GM23338 (cell line): ENCODE results near the gene MYRFL. TPM values are rescaled to one million over a fixed set of nuclear protein-coding genes. Genes with fewer than 3 reads are reported as not detected.

Experiments
- ATAC-seq: fragments of 200-7000 bp; cut with Tn5 transposase; 3 replicates; pipeline ENCODE4 v1.9.1; 2020
- DNase-seq: peaks from one replicate; pipeline ENCODE4 v3.0.0-alpha.2; 2015; ENCODE audit warnings: low spot score
- H2AFZ ChIP-seq: fragments of 200-600 bp; sonication (generic); 2 replicates; pipeline ENCODE4 v1.8.0; 2016; ENCODE audit warnings: antibody characterized with exemption, mild to moderate bottlenecking, moderate library complexity
- H3F3A ChIP-seq: fragments of 200-600 bp; sonication (generic); replicated peaks from 2 replicates; pipeline ENCODE4 v1.8.0; 2017; ENCODE audit warnings: antibody characterized with exemption, mixed run types, low read depth
- H3K27ac ChIP-seq: fragments of 200-600 bp; sonication (generic); 2 replicates; pipeline ENCODE4 v1.6.1; 2016; ENCODE audit warnings: low read depth
- H3K27me3 ChIP-seq: fragments of 200-600 bp; sonication (generic); 2 replicates; pipeline ENCODE4 v1.8.0; 2016; ENCODE audit warnings: mild to moderate bottlenecking, mixed run types, moderate library complexity; ENCODE audit not compliant: insufficient read depth
- H3K36me3 ChIP-seq: fragments of 200-600 bp; sonication (generic); 2 replicates; pipeline ENCODE4 v1.8.0; 2016; ENCODE audit warnings: mild to moderate bottlenecking; ENCODE audit not compliant: insufficient read depth
- H3K4me1 ChIP-seq: fragments of 200-600 bp; sonication (generic); 2 replicates; pipeline ENCODE4 v1.8.0; 2016; ENCODE audit warnings: mild to moderate bottlenecking, moderate library complexity; ENCODE audit not compliant: insufficient read depth
- H3K4me2 ChIP-seq: fragments of 200-600 bp; sonication (generic); 2 replicates; pipeline ENCODE4 v1.7.1; 2017; ENCODE audit warnings: mixed run types
- H3K4me3 ChIP-seq: fragments of 200-600 bp; sonication (generic); 2 replicates; pipeline ENCODE4 v1.6.1; 2016; ENCODE audit warnings: mixed run types
- H3K79me2 ChIP-seq: fragments of 200-600 bp; sonication (generic); replicated peaks from 2 replicates; pipeline ENCODE4 v1.8.0; 2017; ENCODE audit warnings: mild to moderate bottlenecking; ENCODE audit not compliant: insufficient read depth
- H3K9me2 ChIP-seq: fragments of 200-600 bp; sonication (generic); 2 replicates; pipeline ENCODE4 v1.8.0; 2017; ENCODE audit not compliant: insufficient read depth
- H4K20me1 ChIP-seq: fragments of 200-600 bp; sonication (generic); replicated peaks from 2 replicates; pipeline ENCODE4 v1.8.0; 2017; ENCODE audit warnings: mild to moderate bottlenecking; ENCODE audit not compliant: insufficient read depth
- H3K27ac Mint-ChIP-seq: 2 replicates; pipeline ENCODE4 v1.8.0; 2020; ENCODE audit warnings: inconsistent platforms, mild to moderate bottlenecking, moderate library complexity, mixed read lengths
- H3K27me3 Mint-ChIP-seq: 3 replicates; pipeline ENCODE4 v1.8.0; 2022; ENCODE audit warnings: low read depth, mild to moderate bottlenecking, moderate library complexity, mixed read lengths, inconsistent platforms; ENCODE audit not compliant: insufficient read depth, poor library complexity
- H3K36me3 Mint-ChIP-seq: 3 replicates; pipeline ENCODE4 v1.8.0; 2021; ENCODE audit warnings: low read depth, mild to moderate bottlenecking, inconsistent platforms, moderate library complexity, mixed read lengths
- H3K4me1 Mint-ChIP-seq: 3 replicates; pipeline ENCODE4 v1.8.0; 2020; ENCODE audit warnings: mild to moderate bottlenecking, inconsistent platforms, mixed read lengths
- H3K4me3 Mint-ChIP-seq: 3 replicates; pipeline ENCODE4 v1.8.0; 2021; ENCODE audit warnings: moderate library complexity, mild to moderate bottlenecking, inconsistent platforms, mixed read lengths
- H3K9me3 Mint-ChIP-seq: 3 replicates; pipeline ENCODE4 v1.8.0; 2020; ENCODE audit warnings: moderate library complexity, mild to moderate bottlenecking, inconsistent platforms, mixed read lengths
- CREB1 ChIP-seq: fragments of 250-450 bp; sonication (Bioruptor Pico); IDR thresholded peaks from 2 replicates; pipeline ENCODE4 v1.5.0; 2020; ENCODE audit warnings: low read depth, mild to moderate bottlenecking, moderate library complexity
- EZH2 ChIP-seq: fragments of 200-600 bp; sonication (generic); IDR thresholded peaks from one replicate; pipeline ENCODE4 v1.8.0; 2017; ENCODE audit warnings: antibody characterized with exemption, mild to moderate bottlenecking, low read depth; ENCODE audit not compliant: unreplicated experiment
- EZH2phosphoT487 ChIP-seq: fragments of 200-600 bp; sonication (generic); IDR thresholded peaks from one replicate; pipeline ENCODE4 v1.8.1; 2018; ENCODE audit warnings: antibody characterized with exemption; ENCODE audit not compliant: unreplicated experiment
- JUNB ChIP-seq: IDR thresholded peaks from one replicate; pipeline ENCODE4 v1.6.1; 2016; ENCODE audit warnings: antibody characterized with exemption; ENCODE audit not compliant: unreplicated experiment
- NANOG ChIP-seq: IDR thresholded peaks from 2 replicates; pipeline ENCODE4 v1.6.1; 2016; ENCODE audit warnings: antibody characterized with exemption, borderline replicate concordance
- POLR2AphosphoS5 ChIP-seq: IDR thresholded peaks from 2 replicates; pipeline ENCODE4 v1.6.1; 2016; ENCODE audit warnings: antibody characterized with exemption, low read depth
- STAT1 ChIP-seq: IDR thresholded peaks from one replicate; pipeline ENCODE4 v1.6.1; 2016; ENCODE audit warnings: antibody characterized with exemption; ENCODE audit not compliant: unreplicated experiment
- ZNF114 ChIP-seq: fragments of 250-450 bp; sonication (Bioruptor Pico); IDR thresholded peaks from 2 replicates; pipeline ENCODE4 v1.5.0; 2020; ENCODE audit warnings: mild to moderate bottlenecking, moderate library complexity
- ZNF331 ChIP-seq: fragments of 250-450 bp; sonication (Bioruptor Pico); IDR thresholded peaks from 2 replicates; pipeline ENCODE4 v1.5.0; 2020; ENCODE audit warnings: low read depth, mild to moderate bottlenecking, moderate library complexity
- polyA plus RNA-seq: library from polyadenylated mRNA; unstranded; fragments of >200 nt; fragmentation: Nextera tagmentation; extraction: Ambion mirVana; gene quantifications from 2 replicates; pipeline ENCODE4 v1.2.1, GENCODE V29; 2016
- total RNA-seq: library from RNA; depleted of rRNA; stranded (reverse); fragments of >200 nt; shearing (Covaris generic); gene quantifications from 2 replicates; pipeline ENCODE4 v1.2.3, GENCODE V29; 2014
- TF ChIP-seq, protein P1 (sequence below): IDR thresholded peaks from one replicate; pipeline ENCODE4 v1.6.1; 2018; ENCODE audit warnings: antibody characterized with exemption; ENCODE audit not compliant: unreplicated experiment
- TF ChIP-seq, protein P2 (sequence below): IDR thresholded peaks from 2 replicates; pipeline ENCODE4 v1.6.1; 2016; ENCODE audit warnings: antibody characterized with exemption
- TF ChIP-seq, protein P3 (sequence below), 2 experiments: fragments of 200-600 bp in 1 of 2; sonication (generic) in 1 of 2; conservative IDR thresholded peaks; 2 replicates each; pipeline versions ENCODE4 v1.5.1 to v1.6.1; 2016 to 2017; ENCODE audit warnings: antibody characterized with exemption in 2 of 2, low read depth in 2 of 2, mild to moderate bottlenecking in 2 of 2, moderate library complexity in 1 of 2
- TF ChIP-seq, protein P4 (sequence below): fragments of 250-450 bp; sonication (Bioruptor Pico); IDR thresholded peaks from 2 replicates; pipeline ENCODE4 v1.5.0; 2020; ENCODE audit warnings: mild to moderate bottlenecking, moderate library complexity

The MYRFL gene
- total and polyA plus RNA-seq, 2 experiments from 2014 or later: 2.3 to 2.8 TPM

DNA sequence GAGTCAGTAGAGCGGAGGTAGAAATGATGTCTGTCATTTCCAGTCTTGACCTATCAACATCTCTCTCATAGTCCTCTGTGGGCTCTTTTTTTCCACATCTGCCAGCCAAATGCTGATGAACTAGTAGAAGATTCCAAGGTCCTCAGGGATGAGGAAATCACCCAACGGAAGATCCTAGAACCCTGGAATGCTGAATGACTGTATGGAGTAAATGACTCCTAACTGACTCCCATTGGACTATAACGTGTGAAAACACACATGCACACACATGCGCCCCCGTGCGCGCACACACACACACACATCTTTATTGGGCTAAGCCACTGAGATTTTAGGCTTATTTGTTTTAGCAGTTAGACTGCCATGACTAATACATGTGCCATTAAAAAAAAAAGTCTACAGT is 159.2 kb downstream of the MYRFL start:
- H4K20me1 ChIP-seq: no peaks in the 10 kb centered on the region
- H2AFZ ChIP-seq: no peak overlapping the region
- DNase-seq (no peak), ATAC-seq (no peak)
- H3K4me1 ChIP-seq: no peaks in the 10 kb centered on the region
- no peaks in the 10 kb centered on the region for H3K36me3 ChIP-seq
- Mint-ChIP-seq H3K27me3 (no peaks in the 10 kb centered on the region), H3K4me1 (no peaks in the 10 kb centered on the region), H3K4me3 (no peak overlapping the region), H3K9me3 (peaks cover 3% of the 10 kb centered on the region; the same call in 1 of the 3 replicates), H3K36me3 (peaks cover under 1% of the 10 kb centered on the region; the same call in 1 of the 3 replicates), H3K27ac (no peak overlapping the region)
- H3K27ac ChIP-seq: no peak overlapping the region
- H3K9me2 ChIP-seq: no peaks in the 10 kb centered on the region; the same call in 1 of the 2 replicates
- no peak overlapping the region for H3K4me3 ChIP-seq
- H3K27me3 ChIP-seq: no peaks in the 10 kb centered on the region
- no peak overlapping the region for H3K4me2 ChIP-seq
- no peaks in the 10 kb centered on the region for H3K79me2 ChIP-seq
- TF ChIP-seq, protein P1, sequence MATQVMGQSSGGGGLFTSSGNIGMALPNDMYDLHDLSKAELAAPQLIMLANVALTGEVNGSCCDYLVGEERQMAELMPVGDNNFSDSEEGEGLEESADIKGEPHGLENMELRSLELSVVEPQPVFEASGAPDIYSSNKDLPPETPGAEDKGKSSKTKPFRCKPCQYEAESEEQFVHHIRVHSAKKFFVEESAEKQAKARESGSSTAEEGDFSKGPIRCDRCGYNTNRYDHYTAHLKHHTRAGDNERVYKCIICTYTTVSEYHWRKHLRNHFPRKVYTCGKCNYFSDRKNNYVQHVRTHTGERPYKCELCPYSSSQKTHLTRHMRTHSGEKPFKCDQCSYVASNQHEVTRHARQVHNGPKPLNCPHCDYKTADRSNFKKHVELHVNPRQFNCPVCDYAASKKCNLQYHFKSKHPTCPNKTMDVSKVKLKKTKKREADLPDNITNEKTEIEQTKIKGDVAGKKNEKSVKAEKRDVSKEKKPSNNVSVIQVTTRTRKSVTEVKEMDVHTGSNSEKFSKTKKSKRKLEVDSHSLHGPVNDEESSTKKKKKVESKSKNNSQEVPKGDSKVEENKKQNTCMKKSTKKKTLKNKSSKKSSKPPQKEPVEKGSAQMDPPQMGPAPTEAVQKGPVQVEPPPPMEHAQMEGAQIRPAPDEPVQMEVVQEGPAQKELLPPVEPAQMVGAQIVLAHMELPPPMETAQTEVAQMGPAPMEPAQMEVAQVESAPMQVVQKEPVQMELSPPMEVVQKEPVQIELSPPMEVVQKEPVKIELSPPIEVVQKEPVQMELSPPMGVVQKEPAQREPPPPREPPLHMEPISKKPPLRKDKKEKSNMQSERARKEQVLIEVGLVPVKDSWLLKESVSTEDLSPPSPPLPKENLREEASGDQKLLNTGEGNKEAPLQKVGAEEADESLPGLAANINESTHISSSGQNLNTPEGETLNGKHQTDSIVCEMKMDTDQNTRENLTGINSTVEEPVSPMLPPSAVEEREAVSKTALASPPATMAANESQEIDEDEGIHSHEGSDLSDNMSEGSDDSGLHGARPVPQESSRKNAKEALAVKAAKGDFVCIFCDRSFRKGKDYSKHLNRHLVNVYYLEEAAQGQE: no peak
- TF ChIP-seq POLR2AphosphoS5 (no peak), STAT1 (no peak), JUNB (no peak), ZNF114 (CRISPR knock-in tag) (no peak), ZNF331 (CRISPR knock-in tag) (no peak), EZH2 (no peak), CREB1 (CRISPR knock-in tag) (no peak), EZH2phosphoT487 (no peak), NANOG (no peak)
- TF ChIP-seq, protein P2, sequence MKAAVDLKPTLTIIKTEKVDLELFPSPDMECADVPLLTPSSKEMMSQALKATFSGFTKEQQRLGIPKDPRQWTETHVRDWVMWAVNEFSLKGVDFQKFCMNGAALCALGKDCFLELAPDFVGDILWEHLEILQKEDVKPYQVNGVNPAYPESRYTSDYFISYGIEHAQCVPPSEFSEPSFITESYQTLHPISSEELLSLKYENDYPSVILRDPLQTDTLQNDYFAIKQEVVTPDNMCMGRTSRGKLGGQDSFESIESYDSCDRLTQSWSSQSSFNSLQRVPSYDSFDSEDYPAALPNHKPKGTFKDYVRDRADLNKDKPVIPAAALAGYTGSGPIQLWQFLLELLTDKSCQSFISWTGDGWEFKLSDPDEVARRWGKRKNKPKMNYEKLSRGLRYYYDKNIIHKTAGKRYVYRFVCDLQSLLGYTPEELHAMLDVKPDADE: no peak
- TF ChIP-seq, protein P3, sequence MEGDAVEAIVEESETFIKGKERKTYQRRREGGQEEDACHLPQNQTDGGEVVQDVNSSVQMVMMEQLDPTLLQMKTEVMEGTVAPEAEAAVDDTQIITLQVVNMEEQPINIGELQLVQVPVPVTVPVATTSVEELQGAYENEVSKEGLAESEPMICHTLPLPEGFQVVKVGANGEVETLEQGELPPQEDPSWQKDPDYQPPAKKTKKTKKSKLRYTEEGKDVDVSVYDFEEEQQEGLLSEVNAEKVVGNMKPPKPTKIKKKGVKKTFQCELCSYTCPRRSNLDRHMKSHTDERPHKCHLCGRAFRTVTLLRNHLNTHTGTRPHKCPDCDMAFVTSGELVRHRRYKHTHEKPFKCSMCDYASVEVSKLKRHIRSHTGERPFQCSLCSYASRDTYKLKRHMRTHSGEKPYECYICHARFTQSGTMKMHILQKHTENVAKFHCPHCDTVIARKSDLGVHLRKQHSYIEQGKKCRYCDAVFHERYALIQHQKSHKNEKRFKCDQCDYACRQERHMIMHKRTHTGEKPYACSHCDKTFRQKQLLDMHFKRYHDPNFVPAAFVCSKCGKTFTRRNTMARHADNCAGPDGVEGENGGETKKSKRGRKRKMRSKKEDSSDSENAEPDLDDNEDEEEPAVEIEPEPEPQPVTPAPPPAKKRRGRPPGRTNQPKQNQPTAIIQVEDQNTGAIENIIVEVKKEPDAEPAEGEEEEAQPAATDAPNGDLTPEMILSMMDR (conservative IDR thresholded peaks at IDR 0.05; ENCODE audit: low read depth in 2 of 2): no peak
- TF ChIP-seq, protein P4, sequence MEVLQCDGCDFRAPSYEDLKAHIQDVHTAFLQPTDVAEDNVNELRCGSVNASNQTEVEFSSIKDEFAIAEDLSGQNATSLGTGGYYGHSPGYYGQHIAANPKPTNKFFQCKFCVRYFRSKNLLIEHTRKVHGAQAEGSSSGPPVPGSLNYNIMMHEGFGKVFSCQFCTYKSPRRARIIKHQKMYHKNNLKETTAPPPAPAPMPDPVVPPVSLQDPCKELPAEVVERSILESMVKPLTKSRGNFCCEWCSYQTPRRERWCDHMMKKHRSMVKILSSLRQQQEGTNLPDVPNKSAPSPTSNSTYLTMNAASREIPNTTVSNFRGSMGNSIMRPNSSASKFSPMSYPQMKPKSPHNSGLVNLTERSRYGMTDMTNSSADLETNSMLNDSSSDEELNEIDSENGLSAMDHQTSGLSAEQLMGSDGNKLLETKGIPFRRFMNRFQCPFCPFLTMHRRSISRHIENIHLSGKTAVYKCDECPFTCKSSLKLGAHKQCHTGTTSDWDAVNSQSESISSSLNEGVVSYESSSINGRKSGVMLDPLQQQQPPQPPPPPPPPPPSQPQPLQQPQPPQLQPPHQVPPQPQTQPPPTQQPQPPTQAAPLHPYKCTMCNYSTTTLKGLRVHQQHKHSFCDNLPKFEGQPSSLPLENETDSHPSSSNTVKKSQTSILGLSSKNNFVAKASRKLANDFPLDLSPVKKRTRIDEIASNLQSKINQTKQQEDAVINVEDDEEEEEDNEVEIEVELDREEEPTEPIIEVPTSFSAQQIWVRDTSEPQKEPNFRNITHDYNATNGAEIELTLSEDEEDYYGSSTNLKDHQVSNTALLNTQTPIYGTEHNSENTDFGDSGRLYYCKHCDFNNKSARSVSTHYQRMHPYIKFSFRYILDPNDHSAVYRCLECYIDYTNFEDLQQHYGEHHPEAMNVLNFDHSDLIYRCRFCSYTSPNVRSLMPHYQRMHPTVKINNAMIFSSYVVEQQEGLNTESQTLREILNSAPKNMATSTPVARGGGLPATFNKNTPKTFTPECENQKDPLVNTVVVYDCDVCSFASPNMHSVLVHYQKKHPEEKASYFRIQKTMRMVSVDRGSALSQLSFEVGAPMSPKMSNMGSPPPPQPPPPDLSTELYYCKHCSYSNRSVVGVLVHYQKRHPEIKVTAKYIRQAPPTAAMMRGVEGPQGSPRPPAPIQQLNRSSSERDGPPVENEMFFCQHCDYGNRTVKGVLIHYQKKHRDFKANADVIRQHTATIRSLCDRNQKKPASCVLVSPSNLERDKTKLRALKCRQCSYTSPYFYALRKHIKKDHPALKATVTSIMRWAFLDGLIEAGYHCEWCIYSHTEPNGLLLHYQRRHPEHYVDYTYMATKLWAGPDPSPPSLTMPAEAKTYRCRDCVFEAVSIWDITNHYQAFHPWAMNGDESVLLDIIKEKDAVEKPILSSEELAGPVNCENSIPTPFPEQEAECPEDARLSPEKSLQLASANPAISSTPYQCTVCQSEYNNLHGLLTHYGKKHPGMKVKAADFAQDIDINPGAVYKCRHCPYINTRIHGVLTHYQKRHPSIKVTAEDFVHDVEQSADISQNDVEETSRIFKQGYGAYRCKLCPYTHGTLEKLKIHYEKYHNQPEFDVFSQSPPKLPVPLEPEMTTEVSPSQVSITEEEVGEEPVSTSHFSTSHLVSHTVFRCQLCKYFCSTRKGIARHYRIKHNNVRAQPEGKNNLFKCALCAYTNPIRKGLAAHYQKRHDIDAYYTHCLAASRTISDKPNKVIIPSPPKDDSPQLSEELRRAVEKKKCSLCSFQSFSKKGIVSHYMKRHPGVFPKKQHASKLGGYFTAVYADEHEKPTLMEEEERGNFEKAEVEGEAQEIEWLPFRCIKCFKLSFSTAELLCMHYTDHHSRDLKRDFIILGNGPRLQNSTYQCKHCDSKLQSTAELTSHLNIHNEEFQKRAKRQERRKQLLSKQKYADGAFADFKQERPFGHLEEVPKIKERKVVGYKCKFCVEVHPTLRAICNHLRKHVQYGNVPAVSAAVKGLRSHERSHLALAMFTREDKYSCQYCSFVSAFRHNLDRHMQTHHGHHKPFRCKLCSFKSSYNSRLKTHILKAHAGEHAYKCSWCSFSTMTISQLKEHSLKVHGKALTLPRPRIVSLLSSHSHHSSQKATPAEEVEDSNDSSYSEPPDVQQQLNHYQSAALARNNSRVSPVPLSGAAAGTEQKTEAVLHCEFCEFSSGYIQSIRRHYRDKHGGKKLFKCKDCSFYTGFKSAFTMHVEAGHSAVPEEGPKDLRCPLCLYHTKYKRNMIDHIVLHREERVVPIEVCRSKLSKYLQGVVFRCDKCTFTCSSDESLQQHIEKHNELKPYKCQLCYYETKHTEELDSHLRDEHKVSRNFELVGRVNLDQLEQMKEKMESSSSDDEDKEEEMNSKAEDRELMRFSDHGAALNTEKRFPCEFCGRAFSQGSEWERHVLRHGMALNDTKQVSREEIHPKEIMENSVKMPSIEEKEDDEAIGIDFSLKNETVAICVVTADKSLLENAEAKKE (CRISPR knock-in tag): no peak
- no peaks in the 10 kb centered on the region for H3F3A ChIP-seq
